Activated CD4-positive, alpha-beta T cell treated with anti-CD3 and anti-CD28 coated beads for 36 hours (primary cell): ENCODE measurements around the gene SRP54. TPM values are rescaled to one million over a fixed set of nuclear protein-coding genes. Genes with fewer than 3 reads are reported as not detected.

Experiments
- ATAC-seq: fragments of 200-7000 bp; cut with Tn5 transposase; one replicate; pipeline ENCODE4 v1.10.0; 2021; ENCODE audit warnings: mild to moderate bottlenecking, moderate library complexity
- CTCF ChIA-PET: fragments of 350-600 bp; sonication (Branson Sonifier 250); formaldehyde crosslinking; loops from one replicate; lab custom pipeline; 2021; ENCODE audit warnings: antibody characterized with exemption; lab: Charles Lee
- POLR2A ChIA-PET: fragments of 350-600 bp; sonication (Branson Sonifier 250); formaldehyde crosslinking; loops from one replicate; lab custom pipeline; 2021; ENCODE audit warnings: antibody characterized with exemption, inconsistent platforms; lab: Charles Lee
- DNase-seq: peaks from one replicate; pipeline ENCODE4 v3.0.0-alpha.2; 2020
- H3K27ac Mint-ChIP-seq: one replicate; pipeline ENCODE4 v1.8.0; 2021; ENCODE audit warnings: mixed read lengths
- H3K27me3 Mint-ChIP-seq: one replicate; pipeline ENCODE4 v1.8.0; 2021; ENCODE audit warnings: mixed read lengths
- H3K36me3 Mint-ChIP-seq: one replicate; pipeline ENCODE4 v1.8.0; 2021; ENCODE audit warnings: low read depth, mixed read lengths
- H3K4me1 Mint-ChIP-seq: one replicate; pipeline ENCODE4 v1.8.0; 2021; ENCODE audit warnings: mixed read lengths
- H3K4me3 Mint-ChIP-seq: one replicate; pipeline ENCODE4 v1.8.0; 2021; ENCODE audit warnings: mild to moderate bottlenecking, moderate library complexity, mixed read lengths
- H3K9me3 Mint-ChIP-seq: one replicate; pipeline ENCODE4 v1.8.0; 2021; ENCODE audit warnings: low read depth, mixed read lengths
- intact Hi-C, 2 experiments: fragments of 100-400 bp; cut with DNase I in 1 of 2; cut with micrococcal nuclease in 1 of 2; formaldehyde crosslinking; loops; one replicate each; pipeline versions ENCODE4 v1.14.2 to v1.15.1; 2022 to 2024; cut with DNase I, micrococcal nuclease
- total RNA-seq, 2 experiments: library from RNA; stranded (reverse); gene quantifications; one replicate each; pipeline ENCODE4 v1.2.3, GENCODE V29; 2021

The SRP54 gene
- total RNA-seq, 2 experiments from 2014 or later: 81.1 to 88.4 TPM

GRCh38 chr14:34983148-34983760 is 462 bp downstream of the SRP54 start:
- ChIA-PET CTCF (interaction anchor here (0.7 to 2.2 kb wide), 7 partner anchors 12 to 439 kb away, joined by 3 to 5 read pairs (median 4); partner anchors contain the start of genes BAZ1A and PPP2R3C), POLR2A (interaction anchor here (0.7 to 3.1 kb wide), 9 partner anchors 15 to 432 kb away, joined by 3 to 21 read pairs (median 6); partner anchors contain the start of genes BAZ1A, FAM177A1, NFKBIA and PSMA6)
- H3K27ac Mint-ChIP-seq: no peak overlapping the region
- H3K27me3 Mint-ChIP-seq: no peaks in the 10 kb centered on the region
- intact Hi-C loops: loop anchor here (2.0 to 10.0 kb wide), 6 partner anchors 16 to 446 kb away; partner anchors contain the start of genes CFL2 (in 2 of the 2), EAPP (in 1 of the 2) and PSMA6 (in 1 of the 2)
- peak; percentile 9 for ATAC-seq
- H3K4me1 Mint-ChIP-seq: peaks cover 16% of the 10 kb centered on the region
- H3K9me3 Mint-ChIP-seq: no peaks in the 10 kb centered on the region
- no peak overlapping the region for H3K4me3 Mint-ChIP-seq
- DNase-seq: no peak
- H3K36me3 Mint-ChIP-seq: peaks cover 14% of the 10 kb centered on the region

- ChIA-PET POLR2A (interaction anchor here (0.7 to 3.1 kb wide), 6 partner anchors 53 to 432 kb away, joined by 3 to 21 read pairs (median 7); partner anchors contain the start of genes BAZ1A, FAM177A1 and PSMA6), CTCF (interaction anchor here (0.9 to 2.2 kb wide), 4 partner anchors 12 to 425 kb away, joined by 4 to 5 read pairs (median 5); partner anchors contain the start of gene BAZ1A)
- Mint-ChIP-seq H3K4me3 (no peak overlapping the region), H3K27ac (no peak overlapping the region), H3K9me3 (no peaks in the 10 kb centered on the region), H3K36me3 (peaks cover 14% of the 10 kb centered on the region), H3K27me3 (no peaks in the 10 kb centered on the region), H3K4me1 (peaks cover 18% of the 10 kb centered on the region)
- DNase-seq (no peak), ATAC-seq (no peak)
- intact Hi-C loops: loop anchor here (2.0 to 10.0 kb wide), 6 partner anchors 17 to 446 kb away; partner anchors contain the start of genes CFL2 (in 2 of the 2), EAPP (in 1 of the 2) and PSMA6 (in 1 of the 2)
These were observed 994 bp downstream of the SRP54 start for GRCh38 chr14:34983786-34984185.

- Mint-ChIP-seq H3K36me3 (peaks cover 14% of the 10 kb centered on the region), H3K4me3 (no peak overlapping the region), H3K27me3 (no peaks in the 10 kb centered on the region), H3K4me1 (peaks cover 19% of the 10 kb centered on the region), H3K27ac (no peak overlapping the region), H3K9me3 (no peaks in the 10 kb centered on the region)
- CTCF ChIA-PET: interaction anchor here (0.6 to 0.7 kb wide), 2 partner anchors 78 to 103 kb away, joined by 3 read pairs; no protein-coding TSS in a partner anchor
- DNase-seq: no peak
- ATAC-seq: no peak
- intact Hi-C loops: loop anchor here in 1 of 2 experiments (10.0 kb wide), 1 partner anchor 271 kb away; the partner anchor contains the start of gene CFL2
- POLR2A ChIA-PET: interaction anchor here (0.8 kb wide), 1 partner anchor 55 kb away, joined by 4 read pairs; no protein-coding TSS in a partner anchor
These were observed 2.9 kb downstream of the SRP54 start for GRCh38 chr14:34985740-34986139.

- H3K4me1 Mint-ChIP-seq: peaks cover 21% of the 10 kb centered on the region
- H3K27ac Mint-ChIP-seq: no peak overlapping the region
- intact Hi-C loops: loop anchor here in 1 of 2 experiments (10.0 kb wide), 1 partner anchor 272 kb away; the partner anchor contains the start of gene CFL2
- no peaks in the 10 kb centered on the region for H3K27me3 Mint-ChIP-seq
- no peak for DNase-seq
- ATAC-seq: no peak
- ChIA-PET CTCF (no interaction called here), POLR2A (no interaction called here)
- H3K36me3 Mint-ChIP-seq: peaks cover 14% of the 10 kb centered on the region
- H3K4me3 Mint-ChIP-seq: no peak overlapping the region
- no peaks in the 10 kb centered on the region for H3K9me3 Mint-ChIP-seq
These were observed 4.4 kb downstream of the SRP54 start for GRCh38 chr14:34987180-34987579.

- intact Hi-C loops: loop anchor here in 1 of 2 experiments (10.0 kb wide), 1 partner anchor 275 kb away; the partner anchor contains the start of gene CFL2
- DNase-seq: no peak
- ATAC-seq: no peak
- Mint-ChIP-seq H3K4me1 (peaks cover 29% of the 10 kb centered on the region), H3K36me3 (peaks cover 7% of the 10 kb centered on the region), H3K27me3 (no peaks in the 10 kb centered on the region), H3K4me3 (no peak overlapping the region), H3K9me3 (no peaks in the 10 kb centered on the region), H3K27ac (no peak overlapping the region)
- CTCF ChIA-PET: interaction anchor here (0.7 to 1.2 kb wide), 4 partner anchors 8 to 73 kb away, joined by 3 to 4 read pairs (median 4); no protein-coding TSS in a partner anchor
- POLR2A ChIA-PET: no interaction called here
These were observed 7.0 kb downstream of the SRP54 start for GRCh38 chr14:34989762-34990161.

- CTCF ChIA-PET: interaction anchor here (0.7 to 1.5 kb wide), 3 partner anchors 11 to 56 kb away, joined by 3 read pairs; no protein-coding TSS in a partner anchor
- no peak overlapping the region for H3K27ac Mint-ChIP-seq
- H3K9me3 Mint-ChIP-seq: no peaks in the 10 kb centered on the region
- intact Hi-C loops: no loop called here
- POLR2A ChIA-PET: no interaction called here
- H3K36me3 Mint-ChIP-seq: peaks cover 3% of the 10 kb centered on the region
- DNase-seq: no peak
- H3K4me1 Mint-ChIP-seq: peaks cover 26% of the 10 kb centered on the region
- no peak overlapping the region for H3K4me3 Mint-ChIP-seq
- no peaks in the 10 kb centered on the region for H3K27me3 Mint-ChIP-seq
- ATAC-seq: no peak
These were observed 10.6 kb downstream of the SRP54 start for GRCh38 chr14:34993426-34993825.

- ChIA-PET CTCF (interaction anchor here (1.6 kb wide), 1 partner anchor 10 kb away, joined by 5 read pairs; no protein-coding TSS in a partner anchor), POLR2A (no interaction called here)
- Mint-ChIP-seq H3K27ac (no peak overlapping the region), H3K9me3 (no peaks in the 10 kb centered on the region), H3K27me3 (no peaks in the 10 kb centered on the region), H3K36me3 (peaks cover 3% of the 10 kb centered on the region), H3K4me1 (peaks cover 17% of the 10 kb centered on the region), H3K4me3 (no peak overlapping the region)
- no peak for DNase-seq
- ATAC-seq: no peak
- intact Hi-C loops: no loop called here
These were observed 11.9 kb downstream of the SRP54 start for GRCh38 chr14:34994668-34995067.

- POLR2A ChIA-PET: no interaction called here
- peaks cover 10% of the 10 kb centered on the region for H3K36me3 Mint-ChIP-seq
- DNase-seq: no peak
- peaks cover 11% of the 10 kb centered on the region for H3K4me1 Mint-ChIP-seq
- no peak overlapping the region for H3K4me3 Mint-ChIP-seq
- H3K27me3 Mint-ChIP-seq: no peaks in the 10 kb centered on the region
- ATAC-seq: no peak
- intact Hi-C loops: no loop called here
- H3K9me3 Mint-ChIP-seq: no peaks in the 10 kb centered on the region
- no peak overlapping the region for H3K27ac Mint-ChIP-seq
- CTCF ChIA-PET: no interaction called here
These were observed 15.0 kb downstream of the SRP54 start for GRCh38 chr14:34997762-34998161.

- no peaks in the 10 kb centered on the region for H3K27me3 Mint-ChIP-seq
- DNase-seq: no peak
- H3K4me3 Mint-ChIP-seq: no peak overlapping the region
- intact Hi-C loops: no loop called here
- no peak for ATAC-seq
- CTCF ChIA-PET: no interaction called here
- peaks cover 5% of the 10 kb centered on the region for H3K4me1 Mint-ChIP-seq
- H3K9me3 Mint-ChIP-seq: no peaks in the 10 kb centered on the region
- no peak overlapping the region for H3K27ac Mint-ChIP-seq
- POLR2A ChIA-PET: no interaction called here
- peaks cover 11% of the 10 kb centered on the region for H3K36me3 Mint-ChIP-seq
These were observed 16.7 kb downstream of the SRP54 start for GRCh38 chr14:34999500-34999899.

GRCh38 chr14:35001621-35002020 is 18.8 kb downstream of the SRP54 start:
- POLR2A ChIA-PET: no interaction called here
- H3K27me3 Mint-ChIP-seq: no peaks in the 10 kb centered on the region
- no peak overlapping the region for H3K4me3 Mint-ChIP-seq
- ATAC-seq: no peak
- no peaks in the 10 kb centered on the region for H3K9me3 Mint-ChIP-seq
- intact Hi-C loops: no loop called here
- CTCF ChIA-PET: interaction anchor here (1.1 kb wide), 1 partner anchor 76 kb away, joined by 3 read pairs; no protein-coding TSS in a partner anchor
- peaks cover 13% of the 10 kb centered on the region for H3K36me3 Mint-ChIP-seq
- no peak for DNase-seq
- no peaks in the 10 kb centered on the region for H3K4me1 Mint-ChIP-seq
- no peak overlapping the region for H3K27ac Mint-ChIP-seq

GRCh38 chr14:35004839-35005238 is 22.0 kb downstream of the SRP54 start:
- intact Hi-C loops: no loop called here
- Mint-ChIP-seq H3K27me3 (no peaks in the 10 kb centered on the region), H3K27ac (no peak overlapping the region), H3K4me1 (no peaks in the 10 kb centered on the region), H3K9me3 (no peaks in the 10 kb centered on the region), H3K36me3 (peaks cover 26% of the 10 kb centered on the region), H3K4me3 (no peak overlapping the region)
- ATAC-seq (no peak), DNase-seq (no peak)
- ChIA-PET CTCF (interaction anchor here (0.8 to 1.7 kb wide), 2 partner anchors 11 to 23 kb away, joined by 3 to 6 read pairs; no protein-coding TSS in a partner anchor), POLR2A (no interaction called here)
